A172 (cell line): ENCODE measurements around the gene ESRRA. TPM values are rescaled to one million over a fixed set of nuclear protein-coding genes. Genes with fewer than 3 reads are reported as not detected.

Source experiments
- DNase-seq: peaks from one replicate; pipeline ENCODE4 v3.0.0-alpha.2; 2015; ENCODE audit warnings: low spot score
- total RNA-seq: library from RNA; depleted of rRNA; stranded (reverse); fragments of >200 nt; shearing (Covaris generic); gene quantifications from 2 replicates; pipeline ENCODE4 v1.2.3, GENCODE V29; 2014

The ESRRA gene
- total RNA-seq, 1 experiment from 2014 or later = 30.4 TPM

DNA sequence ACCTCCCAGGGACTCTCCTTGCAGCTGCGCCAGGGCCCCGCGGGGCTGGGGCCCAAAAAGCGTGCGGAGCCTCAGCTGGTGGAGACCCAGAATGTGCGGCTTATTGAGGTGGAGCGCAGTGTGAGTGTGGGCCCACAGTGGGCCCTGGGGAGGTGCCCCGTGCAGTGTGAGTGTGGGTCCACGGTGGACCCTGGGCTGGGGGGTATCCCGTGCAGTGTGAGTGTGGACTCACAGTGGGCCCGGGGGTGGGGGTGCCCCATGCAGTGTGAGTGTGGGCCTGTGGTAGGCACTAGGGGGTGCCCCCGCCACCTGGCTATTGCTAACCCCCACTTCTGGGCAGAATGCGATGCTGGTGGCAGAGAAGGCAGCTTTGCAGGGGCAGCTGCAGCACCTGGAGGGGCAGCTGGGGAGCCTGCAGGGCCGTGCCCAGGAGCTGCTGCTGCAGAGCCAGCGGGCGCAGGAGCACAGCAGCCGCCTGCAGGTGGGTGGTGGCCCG is 45.9 kb downstream of the ESRRA start:
- no peak for DNase-seq

DNA sequence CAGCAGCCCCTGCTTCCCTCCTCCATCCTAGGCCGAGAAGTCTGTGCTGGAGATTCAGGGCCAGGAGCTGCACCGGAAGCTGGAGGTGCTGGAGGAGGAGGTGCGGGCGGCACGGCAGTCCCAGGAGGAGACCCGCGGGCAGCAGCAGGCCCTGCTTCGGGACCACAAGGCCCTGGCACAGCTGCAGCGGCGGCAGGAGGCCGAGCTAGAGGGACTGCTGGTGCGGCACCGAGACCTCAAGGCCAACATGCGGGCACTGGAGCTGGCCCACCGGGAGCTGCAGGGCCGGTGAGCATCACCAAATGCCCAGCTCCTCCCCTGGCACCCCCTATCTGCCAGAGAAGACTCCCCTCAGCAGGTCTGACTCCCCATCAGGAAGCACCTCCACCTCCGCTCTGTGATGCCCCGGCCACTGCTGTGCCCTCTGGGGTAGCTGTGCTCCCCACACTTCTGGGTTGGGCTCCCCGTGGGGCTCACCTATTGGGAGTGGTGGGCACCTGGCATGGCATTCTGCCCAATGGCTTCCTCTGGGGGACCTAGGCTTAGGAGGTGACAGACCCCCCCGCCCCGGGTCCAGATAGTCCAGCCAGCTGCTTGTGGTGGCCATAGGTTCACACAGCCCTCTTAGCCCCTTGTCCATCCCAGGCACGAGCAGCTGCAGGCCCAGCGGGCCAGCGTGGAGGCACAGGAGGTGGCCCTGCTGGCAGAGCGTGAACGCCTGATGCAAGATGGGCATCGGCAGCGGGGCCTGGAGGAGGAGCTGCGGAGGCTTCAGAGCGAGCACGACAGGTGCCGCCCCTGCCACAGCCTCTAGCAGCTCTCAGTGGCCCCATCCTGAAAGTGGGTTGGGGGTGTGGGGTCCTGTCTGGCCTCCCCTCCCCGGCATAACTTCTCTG is 47.0 kb downstream of the ESRRA start:
- DNase-seq = no peak

DNA sequence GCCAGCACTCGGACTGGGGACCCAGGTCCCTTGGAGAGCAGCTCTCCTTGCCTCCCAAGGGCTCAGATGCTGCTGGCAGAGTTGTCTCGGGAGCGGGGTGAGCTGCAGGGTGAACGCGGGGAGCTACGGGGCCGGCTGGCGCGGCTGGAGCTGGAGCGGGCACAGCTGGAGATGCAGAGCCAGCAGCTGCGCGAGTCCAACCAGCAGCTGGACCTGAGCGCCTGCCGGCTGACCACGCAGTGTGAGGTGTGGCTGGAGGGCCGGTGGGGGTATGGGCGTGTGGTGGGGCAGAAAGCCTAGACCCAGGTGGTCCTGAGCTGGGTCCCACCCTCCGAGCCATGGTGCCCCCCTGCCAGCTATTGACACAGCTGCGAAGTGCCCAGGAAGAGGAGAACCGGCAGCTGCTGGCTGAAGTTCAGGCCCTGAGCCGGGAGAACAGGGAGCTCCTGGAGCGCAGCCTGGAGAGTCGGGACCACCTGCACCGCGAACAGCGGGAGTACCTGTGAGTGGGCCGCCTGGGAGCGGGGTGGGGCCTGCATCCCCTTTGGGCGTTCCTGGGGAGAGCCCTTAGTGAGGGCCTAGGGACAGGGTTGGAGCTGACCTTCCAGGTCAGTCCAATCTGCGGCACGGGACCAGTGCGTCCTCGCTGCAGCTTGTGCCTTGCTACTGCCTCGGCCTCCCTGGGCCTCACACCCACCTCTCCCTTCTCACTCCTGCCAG is 47.8 kb downstream of the ESRRA start:
- DNase-seq = no peak

GRCh38 chr11:64353715-64354506 is 48.6 kb downstream of the ESRRA start:
- DNase-seq = no peak

DNA sequence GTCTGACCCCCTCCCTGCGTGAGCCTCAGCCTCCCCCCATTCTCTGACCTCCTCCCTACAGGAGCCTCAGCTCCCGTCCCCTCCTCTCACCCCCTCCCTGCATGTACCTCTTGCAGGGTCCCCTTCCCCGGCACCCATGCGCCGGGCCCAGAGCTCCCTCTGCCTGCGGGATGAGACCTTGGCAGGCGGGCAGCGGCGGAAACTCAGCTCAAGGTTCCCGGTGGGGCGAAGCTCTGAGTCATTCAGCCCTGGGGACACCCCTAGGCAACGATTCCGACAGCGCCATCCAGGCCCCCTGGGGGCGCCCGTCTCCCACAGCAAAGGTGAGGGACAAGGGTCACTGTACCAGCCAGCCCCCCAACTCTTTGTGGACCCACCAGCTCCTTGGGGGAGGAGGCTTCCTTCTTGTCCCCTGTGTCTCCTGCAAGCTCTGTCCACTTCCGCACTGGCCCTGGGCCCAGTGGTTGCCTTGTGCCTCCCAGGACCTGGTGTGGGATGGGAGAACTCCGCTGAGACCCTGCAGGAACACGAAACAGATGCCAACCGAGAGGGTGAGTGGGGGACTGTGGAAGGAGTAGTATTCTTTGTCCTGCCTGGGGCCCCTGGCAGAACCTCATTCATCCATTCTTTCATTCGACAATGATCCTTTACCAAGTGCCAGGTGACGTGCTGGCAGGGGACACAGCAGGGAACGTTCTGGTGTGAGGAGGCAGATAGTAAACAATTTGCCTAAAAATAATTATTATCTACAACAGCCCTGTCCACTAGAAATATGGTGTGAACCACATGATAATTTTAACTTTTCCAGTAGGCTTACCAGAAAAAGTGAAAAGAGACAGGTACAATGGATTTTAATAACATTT is 50.0 kb downstream of the ESRRA start:
- peak; percentile 79 for DNase-seq

- peak; percentile 57 for DNase-seq
Measured at GRCh38 chr11:64356498-64357411, 51.4 kb downstream of the ESRRA start.

DNA sequence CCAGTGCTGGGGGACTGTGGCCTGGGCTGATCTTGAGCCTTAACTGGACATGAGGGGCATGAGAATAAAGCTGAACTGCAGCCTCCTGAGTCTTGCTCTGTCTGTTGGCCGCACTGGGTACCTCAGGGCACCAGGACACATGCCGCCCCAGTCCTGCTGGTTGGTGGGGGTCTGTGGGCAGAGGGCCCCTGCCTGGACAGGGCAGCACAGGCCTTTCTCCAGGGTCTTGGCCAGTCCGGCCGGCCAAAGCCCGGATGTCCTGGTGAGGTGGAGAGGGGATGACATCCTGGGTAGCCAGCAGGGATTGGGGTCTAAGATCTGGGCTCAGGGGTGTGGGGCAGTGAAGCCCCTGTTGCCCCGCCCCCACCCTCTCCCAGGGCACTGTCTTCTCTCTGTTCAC is 52.1 kb downstream of the ESRRA start:
- no peak for DNase-seq

DNA sequence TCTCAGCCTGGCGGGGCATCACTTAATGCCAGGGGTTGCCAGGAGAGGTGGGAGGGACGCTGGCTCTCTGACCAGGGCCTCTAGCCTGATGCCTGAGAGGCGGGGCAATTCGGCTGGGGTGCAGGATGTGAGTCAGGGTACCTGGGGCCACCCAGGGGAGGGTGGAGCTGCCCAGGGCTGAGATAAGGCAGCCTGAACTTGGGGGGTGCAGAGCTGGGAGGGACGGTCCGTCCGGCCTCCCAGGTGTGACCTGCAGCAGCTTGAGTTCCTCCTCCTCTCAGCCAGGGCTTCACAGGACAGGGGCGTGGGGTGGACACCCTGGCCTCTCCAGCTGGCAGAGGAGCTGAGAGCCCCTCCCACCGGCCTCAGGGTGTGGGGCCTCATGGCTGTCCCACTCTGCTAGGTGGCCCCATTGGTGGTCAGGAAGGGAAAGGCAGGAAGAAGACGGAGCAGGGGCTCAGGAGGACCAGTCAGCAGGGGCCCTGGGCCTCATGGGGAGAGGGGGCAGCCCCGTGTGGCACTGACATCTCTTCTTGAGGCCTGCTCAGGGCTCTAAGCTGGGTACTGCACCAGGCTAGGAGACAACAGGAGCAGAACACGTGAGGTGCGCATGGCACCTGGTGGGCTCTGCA is 52.7 kb downstream of the ESRRA start:
- peak; percentile 87 for DNase-seq

DNA sequence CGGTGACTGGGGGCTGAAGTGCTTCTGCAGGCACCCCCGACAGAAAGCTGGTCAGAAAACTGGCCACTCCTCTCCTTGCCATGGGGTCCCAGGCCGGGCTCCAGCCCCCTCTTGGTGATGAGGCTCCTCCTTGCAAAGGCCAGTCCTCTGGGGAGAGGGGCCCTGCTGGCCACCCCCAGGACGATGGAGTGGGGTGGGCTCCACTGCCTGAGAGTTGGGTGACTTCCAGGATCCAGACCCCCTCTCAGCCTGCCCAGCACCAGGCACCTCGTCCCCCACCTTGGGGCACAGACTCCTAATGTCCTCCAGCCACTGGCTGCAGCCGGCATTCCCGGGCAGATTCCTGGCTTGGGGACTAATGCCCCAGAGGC is 53.2 kb downstream of the ESRRA start:
- no peak for DNase-seq

DNA sequence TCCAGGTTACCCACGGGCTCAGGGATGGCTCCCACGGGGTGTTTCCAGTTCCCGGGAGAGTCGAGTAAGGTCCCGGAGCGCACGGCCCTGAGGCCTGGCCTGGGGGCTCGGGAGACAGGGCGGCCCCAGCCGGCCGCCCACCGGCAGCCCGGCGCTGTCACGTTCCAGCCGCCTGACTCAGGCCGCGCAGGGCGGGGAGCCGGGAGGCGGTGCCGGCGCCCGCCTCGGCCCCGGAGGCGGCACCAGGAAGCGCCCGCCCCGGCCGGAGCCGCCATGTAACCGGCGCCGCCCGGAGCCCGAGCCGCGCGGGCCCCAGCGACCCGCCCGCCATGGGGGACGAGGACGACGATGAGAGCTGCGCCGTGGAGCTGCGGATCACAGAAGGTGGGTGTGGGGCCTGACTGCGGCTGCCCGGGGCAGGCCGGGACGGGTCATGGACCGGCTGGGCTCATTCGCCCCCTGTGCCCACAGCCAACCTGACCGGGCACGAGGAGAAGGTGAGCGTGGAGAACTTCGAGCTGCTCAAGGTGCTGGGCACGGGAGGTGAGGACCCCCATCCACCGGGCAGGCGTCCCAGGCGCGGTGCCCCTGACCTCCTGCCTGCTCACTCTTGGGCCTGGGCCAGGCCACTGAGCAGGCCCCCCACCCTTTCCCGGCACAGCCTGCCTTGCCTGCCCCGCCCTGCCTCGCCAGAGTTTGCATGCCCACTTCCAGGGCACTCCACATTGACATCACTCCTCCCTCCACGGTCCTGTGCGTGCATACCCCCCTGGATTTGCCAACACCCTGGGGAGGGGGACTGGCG is 53.8 kb downstream of the ESRRA start, which contains the start of gene RPS6KA4:
Gene RPS6KA4, plus strand, starts transcription at position 256 of the 805 bp plus-strand sequence. Its CDS starts 74 bp downstream, at position 330.
- DNase-seq = peak; percentile 40

GRCh38 chr11:64359712-64360445 is 54.6 kb downstream of the ESRRA start:
- no peak for DNase-seq

DNA sequence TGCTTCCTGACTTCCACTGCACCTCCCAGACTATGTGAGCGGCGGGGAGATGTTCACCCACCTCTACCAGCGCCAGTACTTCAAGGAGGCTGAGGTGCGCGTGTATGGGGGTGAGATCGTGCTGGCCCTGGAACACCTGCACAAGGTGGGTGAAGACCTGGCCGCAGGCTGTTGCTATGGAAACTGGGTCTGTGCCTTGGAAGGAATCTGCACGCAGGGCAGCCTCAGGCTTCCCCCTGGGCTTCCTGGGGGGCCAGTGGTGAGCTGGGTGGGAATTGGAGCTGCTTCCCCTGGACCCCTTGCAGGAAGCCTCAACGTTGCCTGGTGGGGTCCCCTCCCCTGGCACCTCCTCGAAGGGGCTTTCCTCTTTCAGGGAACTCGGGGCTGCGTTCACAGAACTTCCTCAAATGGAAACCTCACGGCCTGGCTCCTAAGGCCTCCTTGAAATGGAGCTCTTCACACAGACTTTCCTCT is 55.2 kb downstream of the ESRRA start:
- no peak for DNase-seq

GRCh38 chr11:64361659-64362058 is 56.3 kb downstream of the ESRRA start:
- no peak for DNase-seq

DNA sequence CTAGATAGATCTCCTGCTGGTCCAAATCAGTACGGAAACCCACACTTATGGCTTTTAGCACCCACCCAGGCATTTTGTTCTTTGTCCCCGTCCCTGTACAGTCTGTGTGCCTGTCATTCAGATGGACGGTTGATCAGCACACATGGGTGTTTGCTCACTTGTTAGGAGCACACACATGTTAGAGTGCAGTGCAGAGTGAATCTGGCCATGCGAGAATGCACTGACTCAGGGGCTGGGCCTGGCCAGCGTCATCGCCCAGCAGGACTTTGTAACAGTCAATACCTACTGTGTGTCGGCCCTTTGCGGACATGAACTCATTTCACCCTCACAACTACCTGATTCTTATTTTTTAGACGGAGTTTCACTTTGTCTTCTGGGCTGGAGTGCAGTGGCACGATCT is 57.0 kb downstream of the ESRRA start:
- DNase-seq = no peak

DNA sequence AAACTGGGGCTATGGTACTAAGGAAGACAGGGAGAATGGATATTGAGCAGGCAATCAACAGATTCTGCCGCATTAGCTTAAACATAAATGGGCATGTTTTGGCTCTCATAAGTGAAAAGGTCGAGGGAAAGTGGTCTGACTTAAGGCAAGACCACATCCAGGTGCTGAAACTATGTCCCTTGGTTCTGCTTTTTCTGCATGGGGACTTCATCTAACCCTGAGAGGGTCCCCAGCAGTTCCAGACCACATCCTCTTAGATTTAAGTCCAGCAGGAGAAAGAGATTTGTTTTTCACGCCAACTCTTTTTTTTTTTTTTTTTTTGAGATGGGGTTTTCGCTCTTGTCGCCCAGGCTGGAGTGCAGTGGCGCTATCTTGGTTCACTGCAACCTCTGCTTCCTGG is 59.1 kb downstream of the ESRRA start:
- no peak for DNase-seq

GRCh38 chr11:64364911-64365310 is 59.6 kb downstream of the ESRRA start:
- no peak for DNase-seq
